Body of pancreas (tissue), 4 donors: ENCODE results near the gene FBLN1.

Experiments
- CTCF ChIP-seq, 7 experiments: fragments of 450-650 bp in 4 of 7; fragments of 200-600 bp in 3 of 7; sonication (generic) in 3 of 7; IDR thresholded peaks; one replicate each; pipeline ENCODE4 v1.5.1; 2016 to 2019; ENCODE audit warnings: antibody characterized with exemption in 7 of 7
- POLR2A ChIP-seq, 3 donors: fragments of 450-650 bp; IDR thresholded peaks; one replicate each; pipeline ENCODE4 v1.6.1; 2016; ENCODE audit warnings: antibody characterized with exemption in 3 of 3, mild to moderate bottlenecking in 2 of 3

GRCh38 chr22:45482169-45482568 is 20.5 kb upstream of the FBLN1 start:
- TF ChIP-seq CTCF (IDR thresholded peaks at IDR 0.05) (no peak), POLR2A (IDR thresholded peaks at IDR 0.05) (no peak)
